PC-3 (cell line): ENCODE measurements around the gene KSR2. TPM values are rescaled to one million over a fixed set of nuclear protein-coding genes. Genes with fewer than 3 reads are reported as not detected.
A peak's percentile ranks its signal among the peaks of the same experiment; 100 is the strongest.

Experiments
- ATAC-seq: fragments of 200-7000 bp; cut with Tn5 transposase; 2 replicates; pipeline ENCODE4 v1.9.1; 2020; ENCODE audit warnings: mild to moderate bottlenecking, moderate library complexity
- BruUV-seq: library from RNA; stranded (reverse); fragments of 400-500 nt; replicated peaks from 2 replicates; lab custom pipeline; 2021; lab: Mats Ljungman, UMichigan
- CTCF ChIA-PET: fragments of 300-600 bp; sonication (Branson Sonifier 250); formaldehyde crosslinking; loops from one replicate; lab custom pipeline; 2022; ENCODE audit warnings: antibody characterized with exemption; lab: Charles Lee
- POLR2A ChIA-PET: fragments of 300-600 bp; sonication (Branson Sonifier 250); formaldehyde crosslinking; loops from one replicate; lab custom pipeline; 2022; ENCODE audit warnings: antibody characterized with exemption; ENCODE audit not compliant: unreplicated experiment; lab: Charles Lee
- DNase-seq: peaks from one replicate; pipeline ENCODE4 v3.0.0-alpha.2; 2015
- H2AFZ ChIP-seq: fragments of 300-600 bp; sonication (generic); 2 replicates; pipeline ENCODE4 v1.6.0; 2016; ENCODE audit warnings: antibody characterized with exemption, low read length
- H3F3A ChIP-seq: fragments of 300-600 bp; sonication (generic); one replicate; pipeline ENCODE4 v1.6.0; 2017; ENCODE audit warnings: antibody characterized with exemption, low read length, control low read depth, mild to moderate bottlenecking; ENCODE audit not compliant: unreplicated experiment
- H3K27ac ChIP-seq: fragments of 300-600 bp; sonication (generic); 2 replicates; pipeline ENCODE4 v1.5.1; 2016; ENCODE audit warnings: mild to moderate bottlenecking, low read length
- H3K27me3 ChIP-seq: fragments of 300-600 bp; sonication (generic); 2 replicates; pipeline ENCODE4 v1.6.1; 2016; ENCODE audit warnings: low read length, mixed read lengths
- H3K36me3 ChIP-seq: fragments of 300-600 bp; sonication (generic); 2 replicates; pipeline ENCODE4 v1.6.1; 2016; ENCODE audit warnings: low read depth, mixed run types, low read length, mixed read lengths
- H3K4me1 ChIP-seq: fragments of 300-600 bp; sonication (generic); 2 replicates; pipeline ENCODE4 v1.5.1; 2016; ENCODE audit warnings: low read length; ENCODE audit not compliant: insufficient read depth
- H3K4me2 ChIP-seq: fragments of 300-600 bp; sonication (generic); 2 replicates; pipeline ENCODE4 v1.6.0; 2016; ENCODE audit warnings: low read length
- H3K4me3 ChIP-seq: fragments of 300-600 bp; sonication (generic); 2 replicates; pipeline ENCODE4 v1.5.1; 2016; ENCODE audit warnings: mild to moderate bottlenecking, low read length, mixed read lengths
- H3K79me2 ChIP-seq: fragments of 300-600 bp; sonication (generic); 2 replicates; pipeline ENCODE4 v1.6.1; 2017; ENCODE audit warnings: low read length, mixed read lengths
- H3K9ac ChIP-seq: fragments of 300-600 bp; sonication (generic); 2 replicates; pipeline ENCODE4 v1.6.0; 2016; ENCODE audit warnings: mild to moderate bottlenecking, low read length
- H3K9me2 ChIP-seq: fragments of 300-600 bp; sonication (generic); replicated peaks from 2 replicates; pipeline ENCODE4 v1.6.1; 2016; ENCODE audit warnings: mixed run types, low read length, mixed read lengths
- H3K9me3 ChIP-seq: fragments of 300-600 bp; sonication (generic); 2 replicates; pipeline ENCODE4 v1.6.1; 2016; ENCODE audit warnings: low read length, mixed read lengths
- H4K20me1 ChIP-seq: fragments of 300-600 bp; sonication (generic); 2 replicates; pipeline ENCODE4 v1.6.1; 2016; ENCODE audit warnings: low read length, mixed read lengths
- CTCF ChIP-seq: fragments of 300-600 bp; sonication (generic); conservative IDR thresholded peaks from 2 replicates; pipeline ENCODE4 v1.5.1; 2017; ENCODE audit warnings: antibody characterized with exemption, low read depth, mild to moderate bottlenecking, low read length
- EZH2 ChIP-seq: fragments of 300-600 bp; sonication (generic); IDR thresholded peaks from one replicate; pipeline ENCODE4 v1.6.1; 2017; ENCODE audit warnings: antibody characterized with exemption, mild to moderate bottlenecking, low read length; ENCODE audit not compliant: unreplicated experiment
- EZH2phosphoT487 ChIP-seq: fragments of 300-600 bp; sonication (generic); IDR thresholded peaks from 2 replicates; pipeline ENCODE4 v1.6.1; 2018; ENCODE audit warnings: mild to moderate bottlenecking, antibody characterized with exemption, low read length, borderline replicate concordance
- intact Hi-C: fragments of 100-400 bp; cut with micrococcal nuclease; formaldehyde crosslinking; loops from 2 replicates; pipeline ENCODE4 v1.9.0; 2023
- total RNA-seq: library from RNA; depleted of rRNA; stranded (reverse); fragments of >200 nt; gene quantifications from 2 replicates; pipeline ENCODE4 v1.2.3, GENCODE V29; 2014

KSR2 gene
- total RNA-seq, 1 experiment from 2014 or later, result 0.80 TPM

- peaks cover 23% of the 10 kb centered on the region for H3K4me1 ChIP-seq
- TSS peak; percentile 82 for BruUV-seq
- no peaks in the 10 kb centered on the region for H3K9me3 ChIP-seq
- no peak for TF ChIP-seq EZH2
- TF ChIP-seq EZH2phosphoT487, result no peak
- TF ChIP-seq CTCF, result no peak
- H2AFZ ChIP-seq, result no peak overlapping the region
- POLR2A ChIA-PET, result interaction anchor here (0.7 kb wide), 1 partner anchor 81 kb away, joined by 3 read pairs; no protein-coding TSS in a partner anchor
- peak overlapping the region; percentile 58 for H3K9ac ChIP-seq
- peak overlapping the region; percentile 76 for H3K4me2 ChIP-seq
- no peaks in the 10 kb centered on the region for H3K27me3 ChIP-seq
- H3K9me2 ChIP-seq, result no peaks in the 10 kb centered on the region
- peaks cover 10% of the 10 kb centered on the region for H3F3A ChIP-seq
- CTCF ChIA-PET, result interaction anchor here (1.1 to 2.0 kb wide), 3 partner anchors 12 to 333 kb away, joined by 4 to 12 read pairs (median 4); no protein-coding TSS in a partner anchor
- H4K20me1 ChIP-seq, result no peaks in the 10 kb centered on the region
- intact Hi-C loops, result loop anchor here (1.0 kb wide), 2 partner anchors 14 to 134 kb away; no protein-coding TSS in a partner anchor
- H3K79me2 ChIP-seq, result no peaks in the 10 kb centered on the region
- ATAC-seq (peak; percentile 79), DNase-seq (peak; percentile 86)
- H3K4me3 ChIP-seq, result no peak overlapping the region; the same call in 1 of the 2 replicates
- H3K27ac ChIP-seq, result peak overlapping the region; percentile 92
- H3K36me3 ChIP-seq, result no peaks in the 10 kb centered on the region
Observed at GRCh38 chr12:117699575-117699974, 269.2 kb downstream of the KSR2 start.

- Histone ChIP-seq H3F3A (peaks cover 10% of the 10 kb centered on the region), H4K20me1 (no peaks in the 10 kb centered on the region), H3K4me3 (no peak overlapping the region; the same call in 1 of the 2 replicates), H3K4me1 (peaks cover 23% of the 10 kb centered on the region), H3K9me3 (no peaks in the 10 kb centered on the region), H3K4me2 (peak overlapping the region; percentile 76), H3K79me2 (no peaks in the 10 kb centered on the region), H3K9ac (peak overlapping the region; percentile 58), H3K9me2 (no peaks in the 10 kb centered on the region), H2AFZ (no peak overlapping the region), H3K36me3 (no peaks in the 10 kb centered on the region), H3K27me3 (no peaks in the 10 kb centered on the region), H3K27ac (peak overlapping the region; percentile 92)
- no TSS peak for BruUV-seq
- DNase-seq (peak; percentile 97), ATAC-seq (peak; percentile 89)
- CTCF ChIA-PET, result interaction anchor here (1.1 to 2.0 kb wide), 3 partner anchors 12 to 332 kb away, joined by 4 to 12 read pairs (median 4); no protein-coding TSS in a partner anchor
- intact Hi-C loops, result loop anchor here (1.0 kb wide), 2 partner anchors 14 to 134 kb away; no protein-coding TSS in a partner anchor
- TF ChIP-seq EZH2phosphoT487 (no peak), CTCF (no peak), EZH2 (no peak)
- POLR2A ChIA-PET, result interaction anchor here (0.8 kb wide), 1 partner anchor 14 kb away, joined by 10 read pairs; no protein-coding TSS in a partner anchor
Observed at GRCh38 chr12:117699118-117699517, 269.7 kb downstream of the KSR2 start.

- no peak overlapping the region for H2AFZ ChIP-seq
- no peak overlapping the region for H3K4me3 ChIP-seq
- H3K79me2 ChIP-seq, result no peaks in the 10 kb centered on the region
- H3K36me3 ChIP-seq, result no peaks in the 10 kb centered on the region
- CTCF ChIA-PET, result interaction anchor here (0.6 kb wide), 1 partner anchor 11 kb away, joined by 3 read pairs; no protein-coding TSS in a partner anchor
- H3K4me1 ChIP-seq, result peaks cover 23% of the 10 kb centered on the region
- H3F3A ChIP-seq, result peaks cover 10% of the 10 kb centered on the region
- H4K20me1 ChIP-seq, result no peaks in the 10 kb centered on the region
- POLR2A ChIA-PET, result no interaction called here
- DNase-seq (no peak), ATAC-seq (no peak)
- no peak overlapping the region for H3K4me2 ChIP-seq
- TF ChIP-seq CTCF, result no peak
- no peak for TF ChIP-seq EZH2phosphoT487
- TF ChIP-seq EZH2, result no peak
- intact Hi-C loops, result no loop called here
- no TSS peak for BruUV-seq
- no peaks in the 10 kb centered on the region for H3K27me3 ChIP-seq
- no peak overlapping the region for H3K27ac ChIP-seq
- H3K9ac ChIP-seq, result no peak overlapping the region
- no peaks in the 10 kb centered on the region for H3K9me2 ChIP-seq
- no peaks in the 10 kb centered on the region for H3K9me3 ChIP-seq
Observed at GRCh38 chr12:117695956-117696355, 272.8 kb downstream of the KSR2 start.
